Adrenal gland (tissue), 5 donors: ENCODE data around the gene RXFP4.

Experiments used
- POLR2A ChIP-seq, 2 donors: fragments of 450-650 bp; IDR thresholded peaks; one replicate each; pipeline ENCODE4 v1.6.1; 2017; ENCODE audit warnings: antibody characterized with exemption in 2 of 2, mild to moderate bottlenecking in 2 of 2, moderate library complexity in 1 of 2
- TF ChIP-seq, protein P1 (sequence below), 6 experiments: fragments of 450-650 bp in 4 of 6; fragments of 200-600 bp in 2 of 6; sonication (generic) in 1 of 6; IDR thresholded peaks; 1 replicate in 5 of 6; 2 replicates in 1 of 6; pipeline versions ENCODE4 v1.5.1 to v1.8.0; 2016 to 2021; ENCODE audit warnings: antibody characterized with exemption in 6 of 6, mild to moderate bottlenecking in 2 of 6, moderate library complexity in 1 of 6
- donor health status: DM: no; HTN: no; CAD: no.

DNA sequence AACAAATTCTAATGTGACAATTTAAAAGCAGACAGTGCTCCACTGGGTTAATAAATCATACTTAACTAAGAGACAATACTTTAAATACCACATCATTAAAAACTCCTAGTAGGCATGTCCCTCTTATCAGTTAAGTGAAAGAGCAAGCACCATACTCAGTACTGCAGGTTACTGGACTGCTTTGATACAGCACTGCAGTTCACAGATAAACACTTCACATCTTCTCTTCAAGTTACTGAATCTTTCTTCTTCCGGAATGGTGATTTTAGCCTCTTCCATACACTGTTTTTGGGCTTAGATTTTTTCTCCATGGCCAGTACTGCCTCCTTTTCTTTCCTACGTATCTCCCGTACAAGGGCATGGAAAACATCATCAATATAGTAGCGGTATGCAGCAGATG, 41.3 kb upstream of the RXFP4 start:
- TF ChIP-seq, protein P1, sequence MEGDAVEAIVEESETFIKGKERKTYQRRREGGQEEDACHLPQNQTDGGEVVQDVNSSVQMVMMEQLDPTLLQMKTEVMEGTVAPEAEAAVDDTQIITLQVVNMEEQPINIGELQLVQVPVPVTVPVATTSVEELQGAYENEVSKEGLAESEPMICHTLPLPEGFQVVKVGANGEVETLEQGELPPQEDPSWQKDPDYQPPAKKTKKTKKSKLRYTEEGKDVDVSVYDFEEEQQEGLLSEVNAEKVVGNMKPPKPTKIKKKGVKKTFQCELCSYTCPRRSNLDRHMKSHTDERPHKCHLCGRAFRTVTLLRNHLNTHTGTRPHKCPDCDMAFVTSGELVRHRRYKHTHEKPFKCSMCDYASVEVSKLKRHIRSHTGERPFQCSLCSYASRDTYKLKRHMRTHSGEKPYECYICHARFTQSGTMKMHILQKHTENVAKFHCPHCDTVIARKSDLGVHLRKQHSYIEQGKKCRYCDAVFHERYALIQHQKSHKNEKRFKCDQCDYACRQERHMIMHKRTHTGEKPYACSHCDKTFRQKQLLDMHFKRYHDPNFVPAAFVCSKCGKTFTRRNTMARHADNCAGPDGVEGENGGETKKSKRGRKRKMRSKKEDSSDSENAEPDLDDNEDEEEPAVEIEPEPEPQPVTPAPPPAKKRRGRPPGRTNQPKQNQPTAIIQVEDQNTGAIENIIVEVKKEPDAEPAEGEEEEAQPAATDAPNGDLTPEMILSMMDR (IDR thresholded peaks at IDR 0.05) = no peak
- no peak for TF ChIP-seq POLR2A (IDR thresholded peaks at IDR 0.05)
